ENCODE results near the gene FURIN.
A peak's percentile ranks its signal among the peaks of the same experiment; 100 is the strongest.
"Not testable (repeated sequence)": the region's sequence is repeated elsewhere in the genome, so short reads cannot be mapped to it uniquely, and the experiment has no call there.

FURIN gene

GRCh38 chr15:90916461-90916860 is 48.1 kb downstream of the FURIN start:
- DNase-seq (ENCODE audit: low spot score), result no peak

GRCh38 chr15:90917569-90917968 is 49.2 kb downstream of the FURIN start:
- no peak for DNase-seq (ENCODE audit: low spot score)

- no peak for DNase-seq (ENCODE audit: low spot score)
These were observed 49.8 kb downstream of the FURIN start for GRCh38 chr15:90918034-90918788.

- no peak for DNase-seq (ENCODE audit: low spot score)
These were observed 50.4 kb downstream of the FURIN start for GRCh38 chr15:90918835-90919234.

GRCh38 chr15:90921887-90922286 is 53.5 kb downstream of the FURIN start:
- DNase-seq (ENCODE audit: low spot score), result no peak

- not testable (repeated sequence) for DNase-seq (ENCODE audit: low spot score)
These were observed 54.4 kb downstream of the FURIN start for GRCh38 chr15:90922712-90923322.

GRCh38 chr15:90924375-90924774 is 56.0 kb downstream of the FURIN start:
- DNase-seq (ENCODE audit: low spot score), result no peak

GRCh38 chr15:90926766-90927165 is 58.4 kb downstream of the FURIN start:
- not testable (repeated sequence) for DNase-seq (ENCODE audit: low spot score)

- DNase-seq (ENCODE audit: low spot score), result not testable (repeated sequence)
These were observed 59.7 kb downstream of the FURIN start for GRCh38 chr15:90928106-90928505.

GRCh38 chr15:90929246-90930019 is 61.0 kb downstream of the FURIN start:
- DNase-seq (ENCODE audit: low spot score), result no peak

- no peak for DNase-seq (ENCODE audit: low spot score)
These were observed 62.6 kb downstream of the FURIN start for GRCh38 chr15:90930861-90931574.

- DNase-seq (ENCODE audit: low spot score), result no peak
These were observed 63.1 kb downstream of the FURIN start for GRCh38 chr15:90931575-90931827.

- peak; percentile 97 for DNase-seq (ENCODE audit: low spot score)
These were observed 63.7 kb downstream of the FURIN start, which contains the start of gene HDDC3 for GRCh38 chr15:90931828-90932659. Gene HDDC3 (minus strand): TSS chr15:90932549. CDS start chr15:90932540, 9 bp downstream.

- no peak for DNase-seq (ENCODE audit: low spot score)
These were observed 64.2 kb downstream of the FURIN start for GRCh38 chr15:90932660-90932991.
